Esophagus squamous epithelium (tissue), 5 donors: ENCODE measurements around the gene EFHC2. TPM values are rescaled to one million over a fixed set of nuclear protein-coding genes. Genes with fewer than 3 reads are reported as not detected.
"Not testable (repeated sequence)": the region's sequence is repeated elsewhere in the genome, so short reads cannot be mapped to it uniquely, and the experiment has no call there.

Source experiments
- DNase-seq: peaks from one replicate; lab custom pipeline; 2025; lab: John Stamatoyannopoulos, UW
- H3K27ac ChIP-seq, 4 donors: fragments of 200-600 bp; sonication (generic); one replicate each; pipeline ENCODE4 v1.5.1; 2016 to 2019; ENCODE audit warnings: mild to moderate bottlenecking in 1 of 4
- H3K27me3 ChIP-seq, 4 donors: fragments of 200-600 bp; sonication (generic); 1 replicate in 3 of 4; 2 replicates in 1 of 4; pipeline versions ENCODE4 v1.5.1 to v1.6.0; 2017 to 2021; ENCODE audit warnings: antibody characterized with exemption in 1 of 4
- H3K36me3 ChIP-seq, 3 donors: fragments of 200-600 bp; sonication (generic); one replicate each; pipeline ENCODE4 v1.5.1; 2016 to 2019
- H3K4me1 ChIP-seq, 3 donors: fragments of 200-600 bp; sonication (generic); one replicate each; pipeline ENCODE4 v1.5.1; 2017 to 2019
- H3K4me3 ChIP-seq, 4 donors: fragments of 200-600 bp; sonication (generic); 1 replicate in 3 of 4; 2 replicates in 1 of 4; pipeline ENCODE4 v1.5.1; 2016 to 2019; ENCODE audit warnings: mild to moderate bottlenecking in 2 of 4, moderate library complexity in 1 of 4
- H3K9me3 ChIP-seq, 3 donors: fragments of 200-600 bp; sonication (generic); one replicate each; pipeline ENCODE4 v1.5.1; 2016 to 2019
- CTCF ChIP-seq, 6 experiments: fragments of 450-650 bp in 4 of 6; fragments of 200-600 bp in 2 of 6; sonication (generic) in 2 of 6; IDR thresholded peaks; one replicate each; pipeline ENCODE4 v1.5.1; 2016 to 2019; ENCODE audit warnings: antibody characterized with exemption in 6 of 6, mild to moderate bottlenecking in 4 of 6, moderate library complexity in 4 of 6
- POLR2A ChIP-seq, 4 donors: fragments of 450-650 bp; IDR thresholded peaks; one replicate each; pipeline ENCODE4 v1.6.1; 2017; ENCODE audit warnings: antibody characterized with exemption in 4 of 4, mild to moderate bottlenecking in 4 of 4, moderate library complexity in 3 of 4
- WGBS, 2 donors: methylation state at CpG; one replicate each; pipeline ENCODE4 v1.1.5; 2018; 5-methylcytosine and 5-hydroxymethylcytosine counted together
- intact Hi-C: fragments of 100-400 bp; cut with DNase I; formaldehyde crosslinking; loops from one replicate; pipeline ENCODE4 v1.15.0; 2022
- total RNA-seq, 4 donors: library from RNA; depleted of rRNA; stranded (reverse); fragments of >200 nt; gene quantifications; one replicate each; pipeline ENCODE4 v1.1.0, GENCODE V29; 2016
- donor health status: DM: yes; HTN: yes; CAD: no.

Gene EFHC2
- total RNA-seq, 4 donors from 2014 or later = 0.22 to 3.1 (median 2.0) TPM

- H3K27me3 ChIP-seq = no peaks in the 10 kb centered on the region
- H3K4me3 ChIP-seq = no peak overlapping the region
- no peak for DNase-seq
- intact Hi-C loops = no loop called here
- no peak overlapping the region for H3K27ac ChIP-seq
- H3K4me1 ChIP-seq = no peaks in the 10 kb centered on the region
- 88 to 94% methylated on average over 2 of the region's 2 CpGs for WGBS, 2 donors
- H3K9me3 ChIP-seq = no peaks in the 10 kb centered on the region
- no peaks in the 10 kb centered on the region for H3K36me3 ChIP-seq
- TF ChIP-seq POLR2A (IDR thresholded peaks at IDR 0.05) (no peak), CTCF (IDR thresholded peaks at IDR 0.05) (no peak)
These were observed 154.4 kb downstream of the EFHC2 start for GRCh38 chrX:44189116-44189515.

- H3K4me3 ChIP-seq, intact Hi-C loops, H3K27me3 ChIP-seq, H3K36me3 ChIP-seq, H3K4me1 ChIP-seq, DNase-seq, H3K9me3 ChIP-seq, H3K27ac ChIP-seq: not testable (repeated sequence)
- WGBS, 2 donors = 41 to 49% methylated on average over 4 to 5 of the region's 5 CpGs
These were observed 155.6 kb downstream of the EFHC2 start for GRCh38 chrX:44187915-44188314.

GRCh38 chrX:44183329-44183728, 160.1 kb downstream of the EFHC2 start:
- 43 to 52% methylated on average over 1 to 2 of the region's 2 CpGs for WGBS, 2 donors
- TF ChIP-seq CTCF (IDR thresholded peaks at IDR 0.05) (peak in 2 of 6 experiments; percentile 21 to 43), POLR2A (IDR thresholded peaks at IDR 0.05) (no peak)
- peak overlapping the region in 2 of 4 donors; percentile 11 to 25 for H3K27ac ChIP-seq
- H3K9me3 ChIP-seq = no peaks in the 10 kb centered on the region
- intact Hi-C loops = no loop called here
- no peaks in the 10 kb centered on the region for H3K36me3 ChIP-seq
- H3K4me3 ChIP-seq = no peak overlapping the region
- DNase-seq = no peak
- peaks cover 0 to 15% (median 0%) of the 10 kb centered on the region in 3 donors for H3K4me1 ChIP-seq
- no peaks in the 10 kb centered on the region for H3K27me3 ChIP-seq

- Histone ChIP-seq H3K27me3 (no peaks in the 10 kb centered on the region), H3K4me1 (peaks cover 0 to 16% (median 0%) of the 10 kb centered on the region in 3 donors), H3K4me3 (no peak overlapping the region), H3K9me3 (no peaks in the 10 kb centered on the region), H3K36me3 (no peaks in the 10 kb centered on the region), H3K27ac (no peak overlapping the region)
- TF ChIP-seq CTCF (IDR thresholded peaks at IDR 0.05) (no peak), POLR2A (IDR thresholded peaks at IDR 0.05) (no peak)
- WGBS, 2 donors = 50 to 75% methylated on average over 6 of the region's 6 CpGs
- no peak for DNase-seq
- intact Hi-C loops = no loop called here
These were observed 165.0 kb downstream of the EFHC2 start for GRCh38 chrX:44178274-44179053.

GRCh38 chrX:44175455-44175854, 168.0 kb downstream of the EFHC2 start:
- 79 to 100% methylated on average over 1 to 2 of the region's 2 CpGs for WGBS, 2 donors
- intact Hi-C loops = no loop called here
- H3K27ac ChIP-seq = no peak overlapping the region

More at GRCh38 chrX:44175455-44175854, 168.0 kb downstream of the EFHC2 start:
- DNase-seq = no peak
- H3K4me3 ChIP-seq = no peak overlapping the region
- no peaks in the 10 kb centered on the region for H3K27me3 ChIP-seq
- TF ChIP-seq POLR2A (IDR thresholded peaks at IDR 0.05) (no peak), CTCF (IDR thresholded peaks at IDR 0.05) (no peak)
- peaks cover 0 to 16% (median 0%) of the 10 kb centered on the region in 3 donors for H3K4me1 ChIP-seq
- no peaks in the 10 kb centered on the region for H3K9me3 ChIP-seq
- no peaks in the 10 kb centered on the region for H3K36me3 ChIP-seq
